ENCODE results near the gene EXOC6B. TPM values are rescaled to one million over a fixed set of nuclear protein-coding genes. Genes with fewer than 3 reads are reported as not detected.

Gene EXOC6B
- total and polyA plus RNA-seq, 10 of the 15 experiments (the other 5 are each of a cell fraction or from before 2014, with no cell fraction given): 0.23 to 2.2 (median 1.2) TPM

GRCh38 chr2:72793798-72794440 lies 31.9 kb downstream of the EXOC6B start (continued):
- no peak for TF ChIP-seq BCL3 (IDR thresholded peaks at IDR 0.05; ENCODE audit: borderline replicate concordance, insufficient read depth, low read depth, low read length, poor library complexity, severe bottlenecking)

- H3K27me3 ChIP-seq (replicated peaks in 1 of 2; ENCODE audit: control insufficient read depth in 2 of 2, insufficient read depth in 2 of 2, low read length in 1 of 2): no peaks in the 10 kb centered on the region
- no peaks in the 10 kb centered on the region for H3K9me3 ChIP-seq (replicated peaks; ENCODE audit: control insufficient read depth, insufficient read depth, low read length)
- FAIRE-seq: no peak
- intact Hi-C loops (cut with micrococcal nuclease; ENCODE audit: unreplicated experiment): no loop called here
- ATAC-seq: no peak
- H4K20me1 ChIP-seq (ENCODE audit: control insufficient read depth, insufficient read depth): no peaks in the 10 kb centered on the region
- CTCF ChIA-PET: no interaction called here
- SMC1A ChIA-PET (ENCODE audit: uncharacterized antibody, unreplicated experiment): interaction anchor here (0.6 to 1.6 kb wide), 5 partner anchors 9 to 626 kb away, joined by 3 to 8 read pairs (median 4); no protein-coding TSS in a partner anchor
- no peak overlapping the region for H3K4me2 ChIP-seq (ENCODE audit: control insufficient read depth, insufficient read depth)
- in situ Hi-C loops (cut with MboI): no loop called here
- no peak overlapping the region for H3K27ac ChIP-seq (ENCODE audit: control insufficient read depth, insufficient read depth)
- POLR2A ChIA-PET: no interaction called here
- no peaks in the 10 kb centered on the region for H3K36me3 ChIP-seq (ENCODE audit: control insufficient read depth in 2 of 2, insufficient read depth in 2 of 2, low read length in 1 of 2)
- H3K79me2 ChIP-seq (ENCODE audit: control insufficient read depth, insufficient read depth, low read length): no peaks in the 10 kb centered on the region
- BruUV-seq (replicated peaks): no TSS peak
- H3K4me1 ChIP-seq (ENCODE audit: control insufficient read depth, insufficient read depth, low read length): no peaks in the 10 kb centered on the region
- H2AFZ ChIP-seq (ENCODE audit: control insufficient read depth, low read depth, low read length): no peak overlapping the region
- TF ChIP-seq HSF1 (IDR thresholded peaks at IDR 0.05; ENCODE audit: low read depth, low read length): no peak
- no peak overlapping the region for H3K4me3 ChIP-seq
- no peak overlapping the region for H3K9ac ChIP-seq (ENCODE audit: control insufficient read depth, insufficient read depth, low read length)
- no peak for DNase-seq (ENCODE audit: low read depth, low spot score)
- 94% methylated on average over 1 of the region's 1 CpG for WGBS (ENCODE audit: insufficient coverage, insufficient replicate concordance, low lambda C conversion rate, missing lambda C conversion rate)
- RAD21 ChIA-PET (ENCODE audit: unreplicated experiment): no interaction called here
These were observed 36.6 kb downstream of the EXOC6B start for GRCh38 chr2:72789241-72789640.

All from GM12878 (cell line).